ENCODE measurements around the gene ALDH1A2.
"Not testable (repeated sequence)": the region's sequence is repeated elsewhere in the genome, so short reads cannot be mapped to it uniquely, and the experiment has no call there.

Gene ALDH1A2

DNA sequence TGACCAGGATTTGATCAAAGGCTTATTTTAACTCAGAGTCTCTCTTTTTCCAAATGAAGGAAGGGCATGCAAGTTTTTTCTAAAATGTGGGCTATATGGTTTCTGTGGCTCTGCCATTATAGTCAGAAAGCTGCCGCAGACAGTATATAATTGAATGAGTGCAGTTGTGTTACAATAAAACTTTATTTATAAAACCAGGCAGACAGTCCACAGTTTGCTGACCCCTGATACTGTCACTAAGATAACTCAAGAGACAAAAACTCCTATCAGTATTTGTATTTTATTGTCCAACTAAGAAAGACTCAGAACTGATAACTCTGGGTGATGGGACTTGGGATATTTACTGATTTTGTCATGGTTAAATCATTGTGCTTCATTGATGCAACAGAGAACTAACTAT lies 4.9 kb downstream of the ALDH1A2 start:
- CTCF ChIA-PET = interaction anchor here (1.0 to 2.1 kb wide), 2 partner anchors 10 kb away, joined by 4 to 7 read pairs; no protein-coding TSS in a partner anchor
- H3K4me1 Mint-ChIP-seq = no peaks in the 10 kb centered on the region
- no peak overlapping the region for H3K27ac Mint-ChIP-seq
- peaks cover 50% of the 10 kb centered on the region for H3K27me3 Mint-ChIP-seq
- no peak overlapping the region for H3K4me3 Mint-ChIP-seq
- H3K36me3 Mint-ChIP-seq = no peaks in the 10 kb centered on the region
- no peaks in the 10 kb centered on the region for H3K9me3 Mint-ChIP-seq
- no peak for DNase-seq

GRCh38 chr15:58058729-58059128 lies 6.8 kb downstream of the ALDH1A2 start:
- H3K27ac Mint-ChIP-seq = no peak overlapping the region
- H3K36me3 Mint-ChIP-seq = no peaks in the 10 kb centered on the region
- H3K9me3 Mint-ChIP-seq = no peaks in the 10 kb centered on the region
- no peak for DNase-seq
- no peak overlapping the region for H3K4me3 Mint-ChIP-seq
- H3K4me1 Mint-ChIP-seq = no peaks in the 10 kb centered on the region
- H3K27me3 Mint-ChIP-seq = peaks cover 31% of the 10 kb centered on the region
- CTCF ChIA-PET = interaction anchor here (2.1 kb wide), 1 partner anchor 12 kb away, joined by 7 read pairs; no protein-coding TSS in a partner anchor

DNA sequence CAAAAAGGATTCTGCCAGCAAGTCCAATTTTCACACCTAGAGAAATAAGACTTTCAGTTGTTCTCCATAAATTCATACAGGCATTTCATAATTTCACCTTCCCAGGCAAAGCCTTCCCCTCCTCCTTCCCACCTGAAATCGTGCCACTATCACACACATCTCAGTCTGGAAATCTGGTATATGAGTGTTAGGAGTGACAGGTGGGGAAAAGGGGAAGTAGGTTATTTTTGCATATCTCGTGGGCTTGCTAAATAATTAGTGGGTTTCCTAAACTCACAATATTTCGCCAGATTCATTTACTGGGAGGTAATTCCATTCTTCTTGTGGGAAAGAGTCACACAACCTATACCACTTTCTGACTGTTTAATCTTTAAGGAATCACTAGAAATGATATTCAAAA lies 7.4 kb downstream of the ALDH1A2 start:
- CTCF ChIA-PET = interaction anchor here (1.2 kb wide), 2 partner anchors 9 to 13 kb away, joined by 3 to 5 read pairs; no protein-coding TSS in a partner anchor
- Mint-ChIP-seq H3K36me3 (no peaks in the 10 kb centered on the region), H3K4me1 (no peaks in the 10 kb centered on the region)

DNA sequence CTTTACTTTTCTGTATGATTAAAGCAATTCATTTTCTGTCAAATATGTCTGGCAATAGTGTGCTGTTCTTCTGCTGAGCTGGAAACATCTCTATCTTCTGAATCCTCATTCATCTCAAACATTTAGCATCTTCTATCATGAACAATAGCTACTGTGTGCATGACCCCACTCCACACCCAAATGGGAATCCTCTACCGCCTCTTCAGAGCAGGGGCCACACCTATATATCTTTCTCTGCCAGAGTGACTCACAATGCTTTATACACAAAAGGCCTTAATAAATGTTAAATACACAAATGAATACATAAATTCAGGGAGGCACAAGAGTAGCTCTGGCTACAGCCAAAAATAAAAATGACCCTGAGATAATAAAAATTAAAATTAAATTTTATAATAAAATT lies 8.0 kb downstream of the ALDH1A2 start:
- Mint-ChIP-seq H3K27ac (no peak overlapping the region), H3K36me3 (no peaks in the 10 kb centered on the region), H3K4me3 (no peak overlapping the region), H3K9me3 (no peaks in the 10 kb centered on the region), H3K27me3 (peaks cover 26% of the 10 kb centered on the region), H3K4me1 (no peaks in the 10 kb centered on the region)
- CTCF ChIA-PET = interaction anchor here (0.9 to 1.2 kb wide), 3 partner anchors 9 to 13 kb away, joined by 3 to 5 read pairs (median 3); no protein-coding TSS in a partner anchor
- DNase-seq = no peak

More for the DNA sequence above, 7.4 kb downstream of the ALDH1A2 start:
- Mint-ChIP-seq H3K27ac (no peak overlapping the region), H3K4me3 (no peak overlapping the region), H3K9me3 (no peaks in the 10 kb centered on the region), H3K27me3 (peaks cover 26% of the 10 kb centered on the region)
- DNase-seq = no peak

- DNase-seq = no peak
- H3K27ac Mint-ChIP-seq = no peak overlapping the region
- H3K4me3 Mint-ChIP-seq = no peak overlapping the region
- no peaks in the 10 kb centered on the region for H3K9me3 Mint-ChIP-seq
- no peaks in the 10 kb centered on the region for H3K4me1 Mint-ChIP-seq
- peaks cover 13% of the 10 kb centered on the region for H3K27me3 Mint-ChIP-seq
- no peaks in the 10 kb centered on the region for H3K36me3 Mint-ChIP-seq
- CTCF ChIA-PET = no interaction called here
These were observed 9.5 kb downstream of the ALDH1A2 start for GRCh38 chr15:58056015-58056414.

GRCh38 chr15:58053315-58054153 lies 12.0 kb downstream of the ALDH1A2 start:
- no peak overlapping the region for H3K4me3 Mint-ChIP-seq
- CTCF ChIA-PET = no interaction called here
- H3K4me1 Mint-ChIP-seq = no peaks in the 10 kb centered on the region
- no peak overlapping the region for H3K27ac Mint-ChIP-seq
- H3K9me3 Mint-ChIP-seq = no peaks in the 10 kb centered on the region
- H3K36me3 Mint-ChIP-seq = no peaks in the 10 kb centered on the region
- peaks cover 12% of the 10 kb centered on the region for H3K27me3 Mint-ChIP-seq
- DNase-seq = no peak

GRCh38 chr15:58052334-58052733 lies 13.2 kb downstream of the ALDH1A2 start:
- Mint-ChIP-seq H3K9me3 (no peaks in the 10 kb centered on the region), H3K27ac (no peak overlapping the region), H3K4me1 (no peaks in the 10 kb centered on the region), H3K27me3 (peaks cover 12% of the 10 kb centered on the region), H3K4me3 (no peak overlapping the region), H3K36me3 (no peaks in the 10 kb centered on the region)
- no peak for DNase-seq
- CTCF ChIA-PET = interaction anchor here (1.1 kb wide), 1 partner anchor 14 kb away, joined by 3 read pairs; no protein-coding TSS in a partner anchor

GRCh38 chr15:58049520-58050227 lies 15.8 kb downstream of the ALDH1A2 start:
- no peak for DNase-seq
- H3K9me3 Mint-ChIP-seq = no peaks in the 10 kb centered on the region
- H3K27me3 Mint-ChIP-seq = peaks cover 5% of the 10 kb centered on the region
- H3K36me3 Mint-ChIP-seq = no peaks in the 10 kb centered on the region
- H3K4me1 Mint-ChIP-seq = no peaks in the 10 kb centered on the region
- CTCF ChIA-PET = no interaction called here
- no peak overlapping the region for H3K4me3 Mint-ChIP-seq
- no peak overlapping the region for H3K27ac Mint-ChIP-seq

- no peak for DNase-seq
- no peaks in the 10 kb centered on the region for H3K9me3 Mint-ChIP-seq
- CTCF ChIA-PET = no interaction called here
- peaks cover 5% of the 10 kb centered on the region for H3K27me3 Mint-ChIP-seq
- no peak overlapping the region for H3K4me3 Mint-ChIP-seq
- H3K27ac Mint-ChIP-seq = no peak overlapping the region
- no peaks in the 10 kb centered on the region for H3K4me1 Mint-ChIP-seq
- no peaks in the 10 kb centered on the region for H3K36me3 Mint-ChIP-seq
These were observed 17.2 kb downstream of the ALDH1A2 start for GRCh38 chr15:58048261-58048660.

DNA sequence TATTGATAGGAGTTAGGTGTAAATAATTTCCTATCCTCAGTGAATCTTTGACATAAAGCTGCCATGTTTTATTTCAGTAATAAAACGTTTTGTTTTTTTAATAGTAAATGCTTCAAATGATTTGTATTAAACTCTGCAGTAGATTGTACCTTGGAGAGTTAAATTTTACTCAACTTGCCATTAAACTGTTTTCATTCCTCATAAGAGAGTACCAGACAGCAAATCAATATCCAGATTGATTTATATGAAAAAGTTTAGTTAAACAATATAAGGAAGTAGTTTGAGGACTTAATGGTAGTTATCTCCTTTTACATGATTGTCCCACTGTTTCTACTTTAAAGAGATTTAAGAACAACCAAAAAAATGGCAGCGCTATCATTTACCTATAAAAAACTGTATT lies 18.4 kb downstream of the ALDH1A2 start:
- no peak for DNase-seq
- no peak overlapping the region for H3K4me3 Mint-ChIP-seq
- H3K4me1 Mint-ChIP-seq = no peaks in the 10 kb centered on the region
- no peak overlapping the region for H3K27ac Mint-ChIP-seq
- no peaks in the 10 kb centered on the region for H3K36me3 Mint-ChIP-seq
- CTCF ChIA-PET = interaction anchor here (1.0 kb wide), 1 partner anchor 19 kb away, joined by 4 read pairs; the partner anchor contains the start of gene ALDH1A2
- peaks cover 5% of the 10 kb centered on the region for H3K27me3 Mint-ChIP-seq
- no peaks in the 10 kb centered on the region for H3K9me3 Mint-ChIP-seq

DNA sequence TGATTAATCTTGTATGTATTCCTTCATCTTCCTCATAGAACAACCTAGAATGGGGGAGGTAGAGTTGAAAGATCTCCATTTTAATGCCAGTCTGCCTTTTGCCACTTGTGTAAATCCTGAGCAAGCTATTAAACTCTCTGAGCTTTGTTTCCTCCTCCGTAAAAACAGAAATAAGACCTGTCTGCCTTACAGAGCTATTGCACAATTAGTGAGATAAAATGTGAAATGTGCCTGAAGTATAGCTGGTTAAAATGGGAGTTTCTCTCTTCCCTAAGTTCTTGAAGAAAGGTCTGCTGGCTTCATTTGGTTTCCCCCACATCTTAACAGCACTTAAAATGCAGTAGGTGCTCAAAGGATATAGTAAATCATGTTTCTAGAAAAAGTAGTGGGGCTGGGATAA lies 19.0 kb downstream of the ALDH1A2 start:
- Mint-ChIP-seq H3K4me3 (no peak overlapping the region), H3K4me1 (no peaks in the 10 kb centered on the region), H3K27me3 (peaks cover 5% of the 10 kb centered on the region), H3K27ac (no peak overlapping the region), H3K36me3 (no peaks in the 10 kb centered on the region), H3K9me3 (no peaks in the 10 kb centered on the region)
- CTCF ChIA-PET = interaction anchor here (1.0 kb wide), 1 partner anchor 20 kb away, joined by 4 read pairs; the partner anchor contains the start of gene ALDH1A2
- DNase-seq = no peak

- CTCF ChIA-PET, H3K36me3 Mint-ChIP-seq, H3K4me1 Mint-ChIP-seq, H3K4me3 Mint-ChIP-seq, H3K27ac Mint-ChIP-seq, DNase-seq, H3K9me3 Mint-ChIP-seq, H3K27me3 Mint-ChIP-seq: not testable (repeated sequence)
These were observed 20.1 kb downstream of the ALDH1A2 start for GRCh38 chr15:58045376-58045775.

GRCh38 chr15:58044551-58044950 lies 21.0 kb downstream of the ALDH1A2 start:
- CTCF ChIA-PET = interaction anchor here (0.8 kb wide), 1 partner anchor 137 kb away, joined by 5 read pairs; no protein-coding TSS in a partner anchor
- Mint-ChIP-seq H3K36me3 (no peaks in the 10 kb centered on the region), H3K4me1 (no peaks in the 10 kb centered on the region)

GRCh38 chr15:58043192-58043903 lies 22.2 kb downstream of the ALDH1A2 start:
- H3K4me3 Mint-ChIP-seq = no peak overlapping the region
- CTCF ChIA-PET = interaction anchor here (0.8 to 1.1 kb wide), 2 partner anchors 41 to 138 kb away, joined by 3 read pairs; no protein-coding TSS in a partner anchor
- H3K36me3 Mint-ChIP-seq = no peaks in the 10 kb centered on the region
- no peaks in the 10 kb centered on the region for H3K4me1 Mint-ChIP-seq
- peak; percentile 61 for DNase-seq
- no peak overlapping the region for H3K27ac Mint-ChIP-seq
- H3K27me3 Mint-ChIP-seq = no peaks in the 10 kb centered on the region
- no peaks in the 10 kb centered on the region for H3K9me3 Mint-ChIP-seq

More at GRCh38 chr15:58044551-58044950, 21.0 kb downstream of the ALDH1A2 start:
- H3K4me3 Mint-ChIP-seq = no peak overlapping the region
- H3K27ac Mint-ChIP-seq = no peak overlapping the region
- H3K27me3 Mint-ChIP-seq = peaks cover 2% of the 10 kb centered on the region
- no peaks in the 10 kb centered on the region for H3K9me3 Mint-ChIP-seq
- no peak for DNase-seq

Data from activated naive CD4-positive, alpha-beta T cell treated with anti-CD3 and anti-CD28 coated beads, Interleukin-2, amount 10 ng/mL, durations not matched to agents 7 days and 5 days (primary cell).